ENCODE data around the gene FEZF2.

DNA sequence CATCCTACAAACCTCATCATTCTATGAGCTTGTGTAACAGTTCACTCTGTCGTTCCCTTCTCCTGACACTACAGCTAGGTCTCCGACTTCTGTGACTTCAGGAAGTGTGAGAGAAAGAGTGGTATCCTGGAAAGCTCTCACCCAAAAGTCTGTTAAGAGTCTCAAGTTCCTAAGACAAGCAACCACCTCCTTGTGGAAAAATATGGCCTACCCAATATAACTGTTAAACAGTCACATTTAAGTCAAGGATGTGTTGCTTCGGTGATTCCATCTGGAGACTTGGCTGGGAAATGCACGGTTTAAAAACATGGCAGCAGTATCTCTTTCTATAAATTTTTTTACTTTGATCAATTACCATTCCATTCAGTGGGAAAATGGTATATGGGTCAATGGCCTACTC lies 13.8 kb downstream of the FEZF2 start:
- TF ChIP-seq, protein P1, sequence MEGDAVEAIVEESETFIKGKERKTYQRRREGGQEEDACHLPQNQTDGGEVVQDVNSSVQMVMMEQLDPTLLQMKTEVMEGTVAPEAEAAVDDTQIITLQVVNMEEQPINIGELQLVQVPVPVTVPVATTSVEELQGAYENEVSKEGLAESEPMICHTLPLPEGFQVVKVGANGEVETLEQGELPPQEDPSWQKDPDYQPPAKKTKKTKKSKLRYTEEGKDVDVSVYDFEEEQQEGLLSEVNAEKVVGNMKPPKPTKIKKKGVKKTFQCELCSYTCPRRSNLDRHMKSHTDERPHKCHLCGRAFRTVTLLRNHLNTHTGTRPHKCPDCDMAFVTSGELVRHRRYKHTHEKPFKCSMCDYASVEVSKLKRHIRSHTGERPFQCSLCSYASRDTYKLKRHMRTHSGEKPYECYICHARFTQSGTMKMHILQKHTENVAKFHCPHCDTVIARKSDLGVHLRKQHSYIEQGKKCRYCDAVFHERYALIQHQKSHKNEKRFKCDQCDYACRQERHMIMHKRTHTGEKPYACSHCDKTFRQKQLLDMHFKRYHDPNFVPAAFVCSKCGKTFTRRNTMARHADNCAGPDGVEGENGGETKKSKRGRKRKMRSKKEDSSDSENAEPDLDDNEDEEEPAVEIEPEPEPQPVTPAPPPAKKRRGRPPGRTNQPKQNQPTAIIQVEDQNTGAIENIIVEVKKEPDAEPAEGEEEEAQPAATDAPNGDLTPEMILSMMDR (IDR thresholded peaks at IDR 0.05; ENCODE audit: low read length): no peak
- no peak for TF ChIP-seq EZH2 (optimal IDR thresholded peaks at IDR 0.05; ENCODE audit: low read depth, low read length)
